H1 (cell line): ENCODE measurements around the gene DMXL1. TPM values are rescaled to one million over a fixed set of nuclear protein-coding genes. Genes with fewer than 3 reads are reported as not detected.

Experiments used
- microRNA-seq, 2 experiments: library from miRNA; unstranded; fragments of <30 nt; microRNA quantifications; one replicate each; pipeline versions ENCODE4 to v1.2.0, GENCODE V29; 2016 to 2020; ENCODE audit warnings: borderline microRNAs expressed in 2 of 2, borderline number of aligned reads in 2 of 2, borderline replicate concordance in 1 of 2
- polyA plus RNA-seq, 7 experiments: library from polyadenylated mRNA; depleted of rRNA in 3 of 7; stranded (reverse) in 5 of 7; unstranded in 2 of 7; fragments of >200 nt in 5 of 7; fragments of 200-250 nt in 2 of 7; gene quantifications; 1 replicate in 5 of 7; 2 replicates in 1 of 7; 4 replicates in 1 of 7; pipeline versions ENCODE4 v1.2.1 to v1.2.3, GENCODE V29; 2011 to 2013; ENCODE audit warnings: missing spikeins in 2 of 7, mixed read lengths in 2 of 7
- small RNA-seq: library from polyadenylated mRNA; stranded (forward); fragments of <200 nt; extraction: miRNeasy Mini kit (QIAGEN cat#:217004); gene quantifications from one replicate; pipeline ENCODE3, GENCODE V24; 2013; ENCODE audit not compliant: insufficient read depth
- total RNA-seq: library from RNA; stranded (reverse); fragmentation: NEBNext Ultra II Directional; extraction: Animal tissue kit (Norgen Biotek cat#: 25700); gene quantifications from 2 replicates; pipeline ENCODE4 v1.2.1, GENCODE V29; 2021

DMXL1 gene
- total and polyA plus RNA-seq, 2 of the 8 experiments (the other 6 are each of a cell fraction or from before 2014, with no cell fraction given) = 10.1 to 43.9 TPM

Small RNA genes lying within 50 kb of the gene (microRNA-seq; reads per million reads assigned to microRNA genes)
- gene MIR5706 = 0 reads per million in 2 experiments

Small RNA genes lying within 50 kb of the gene (small RNA-seq; reads per million reads assigned to genes)
- gene LAMTOR3P2 (not detected), gene MIR5706 (2.7 reads per million, percentile 33 among the genes with 10 or more reads in this experiment), gene RNU6-701P (not detected)

Other genes starting within 250 kb of the DMXL1 start
- gene DTWD2, start 82.5 kb upstream of the DMXL1 start, total RNA-seq = 15.0 and 17.1 TPM in 2 replicates
- gene DTWD2, start 82.5 kb upstream of the DMXL1 start, polyA plus RNA-seq (2011; rRNA removed) = 4.3 and 5.4 TPM in 2 replicates